GM12878 (cell line): ENCODE measurements around the gene FCER2. TPM values are rescaled to one million over a fixed set of nuclear protein-coding genes. Genes with fewer than 3 reads are reported as not detected.

Experiments
- DPF2 ChIP-seq: fragments of 450-650 bp; IDR thresholded peaks from 2 replicates; pipeline ENCODE4 v1.6.1; 2017; ENCODE audit warnings: mild to moderate bottlenecking
- EP300 ChIP-seq, 2 experiments: fragments of 150-350 bp in 1 of 2; IDR thresholded peaks; 2 replicates each; pipeline ENCODE4 v1.6.1; 2011 to 2012; ENCODE audit warnings: low read depth in 2 of 2, low read length in 2 of 2, borderline replicate concordance in 1 of 2, improper control_type of control experiment in 1 of 2, inconsistent platforms in 1 of 2; ENCODE audit not compliant: control insufficient read depth in 1 of 2
- HDGF ChIP-seq: fragments of 450-650 bp; IDR thresholded peaks from 2 replicates; pipeline ENCODE4 v1.6.1; 2016; ENCODE audit warnings: antibody characterized with exemption
- JUND ChIP-seq: IDR thresholded peaks from 2 replicates; pipeline ENCODE4 v1.6.1; 2012; ENCODE audit warnings: low read depth, mild to moderate bottlenecking, low read length, improper control_type of control experiment, moderate library complexity
- NR2C1 ChIP-seq: fragments of 450-650 bp; IDR thresholded peaks from 2 replicates; pipeline ENCODE4 v1.6.1; 2017; ENCODE audit warnings: antibody characterized with exemption, mild to moderate bottlenecking, moderate library complexity
- PAX5 ChIP-seq: IDR thresholded peaks from 2 replicates; pipeline ENCODE4 v1.6.1; 2011; ENCODE audit warnings: low read depth, low read length, borderline replicate concordance
- RAD21 ChIP-seq: IDR thresholded peaks from 2 replicates; pipeline ENCODE4 v1.6.1; 2011; ENCODE audit warnings: mild to moderate bottlenecking, low read depth, low read length, moderate library complexity; ENCODE audit not compliant: insufficient read depth
- SRF ChIP-seq, 2 experiments: IDR thresholded peaks; 2 replicates each; pipeline ENCODE4 v1.6.1; 2011; ENCODE audit warnings: low read depth in 2 of 2, low read length in 2 of 2, mild to moderate bottlenecking in 1 of 2, moderate library complexity in 1 of 2
- ZNF207 ChIP-seq: fragments of 450-650 bp; IDR thresholded peaks from 2 replicates; pipeline ENCODE4 v1.6.1; 2014; ENCODE audit warnings: antibody characterized with exemption, mild to moderate bottlenecking, borderline replicate concordance
- ZNF217 ChIP-seq: fragments of 450-650 bp; IDR thresholded peaks from 2 replicates; pipeline ENCODE4 v1.6.1; 2017; ENCODE audit warnings: antibody characterized with exemption, mild to moderate bottlenecking
- ZNF24 ChIP-seq: fragments of 450-650 bp; IDR thresholded peaks from 2 replicates; pipeline ENCODE4 v1.6.1; 2017; ENCODE audit warnings: antibody characterized with exemption, mild to moderate bottlenecking
- polyA plus RNA-seq, 11 experiments: library from polyadenylated mRNA; depleted of rRNA in 4 of 11; unstranded in 6 of 11; stranded (reverse) in 5 of 11; fragments of >200 nt; fragmentation: Nextera tagmentation in 4 of 11; fragmentation: Illumina TruSeq in 1 of 11; extraction: Ambion mirVana in 4 of 11; extraction: Trizol in 1 of 11; gene quantifications; 1 replicate in 1 of 11; 2 replicates in 10 of 11; pipeline versions ENCODE4 v1.2.1 to v1.2.3, GENCODE V29; 2011 to 2016; ENCODE audit warnings: inconsistent platforms in 2 of 11, missing spikeins in 2 of 11, low read depth in 1 of 11
- total RNA-seq, 4 experiments: library from RNA; depleted of rRNA in 3 of 4; stranded (reverse); fragments of >200 nt in 3 of 4; fragmentation: Illumina TruSeq in 1 of 4; extraction: Trizol in 1 of 4; gene quantifications; 2 replicates each; pipeline versions ENCODE4 v1.2.1 to v1.2.3, GENCODE V29; 2013 to 2021
- TF ChIP-seq, protein P1 (sequence below): fragments of 450-650 bp; formaldehyde crosslinking; IDR thresholded peaks from 2 replicates; pipeline ENCODE4 v1.4.0; 2022; ENCODE audit warnings: mild to moderate bottlenecking, moderate library complexity
- TF ChIP-seq, protein P2 (sequence below): IDR thresholded peaks from 2 replicates; pipeline ENCODE4 v1.6.1; 2012; ENCODE audit warnings: mild to moderate bottlenecking, low read depth, low read length
- TF ChIP-seq, protein P3 (sequence below): IDR thresholded peaks from 2 replicates; pipeline ENCODE4 v1.6.1; 2012; ENCODE audit warnings: low read depth, low read length, improper control_type of control experiment
- TF ChIP-seq, protein P4 (sequence below): fragments of 450-650 bp; IDR thresholded peaks from 2 replicates; pipeline ENCODE4 v1.6.1; 2017; ENCODE audit warnings: low read depth, mild to moderate bottlenecking, moderate library complexity
- TF ChIP-seq, protein P5 (sequence below): fragments of 450-650 bp; formaldehyde crosslinking; IDR thresholded peaks from 2 replicates; pipeline ENCODE4 v1.5.0; 2022; ENCODE audit warnings: mild to moderate bottlenecking, missing genetic modification characterization

Gene FCER2
- total and polyA plus RNA-seq, 10 of the 15 experiments (the other 5 are each of a cell fraction or from before 2014, with no cell fraction given), result 44.0 to 424 (median 241) TPM

DNA sequence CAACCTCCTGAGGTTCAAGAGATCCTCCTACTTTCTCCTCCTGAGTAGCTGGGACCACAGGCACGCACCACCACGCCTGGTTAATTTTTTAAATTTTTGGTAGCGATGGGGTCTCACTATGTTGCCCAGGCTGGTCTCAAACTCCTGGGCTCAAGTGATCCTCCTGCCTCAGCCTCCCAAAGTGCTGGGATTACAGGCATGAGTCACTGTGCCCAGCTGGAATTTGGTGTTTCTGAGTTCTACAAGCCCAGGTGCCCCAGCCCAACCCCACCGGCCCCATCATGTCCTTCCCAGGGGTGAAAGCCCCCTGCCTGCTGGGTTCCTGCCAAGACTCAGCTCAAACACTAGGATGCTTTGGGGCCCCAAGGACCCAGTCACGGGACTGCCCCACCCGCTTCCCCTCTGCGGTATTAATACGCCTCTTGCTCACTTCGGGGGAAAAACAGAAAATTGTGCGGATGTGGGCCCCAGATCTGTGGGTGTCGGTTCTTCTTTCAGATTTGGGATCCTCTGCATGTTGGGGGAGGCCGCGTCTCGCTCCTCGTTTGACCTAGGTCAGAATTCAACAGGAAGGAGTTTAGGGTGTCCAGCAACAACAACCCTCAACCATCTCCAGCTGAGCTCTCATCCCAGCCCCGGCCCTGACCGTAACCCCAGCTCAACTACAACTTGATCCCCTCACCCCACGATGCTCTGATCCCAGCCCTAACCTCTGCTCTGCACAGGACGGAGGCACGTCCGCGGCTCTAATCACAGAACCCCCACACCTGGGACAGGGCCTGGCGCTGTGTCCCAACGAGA, 3.7 kb upstream of the FCER2 start (continued):
- TF ChIP-seq, protein P1, sequence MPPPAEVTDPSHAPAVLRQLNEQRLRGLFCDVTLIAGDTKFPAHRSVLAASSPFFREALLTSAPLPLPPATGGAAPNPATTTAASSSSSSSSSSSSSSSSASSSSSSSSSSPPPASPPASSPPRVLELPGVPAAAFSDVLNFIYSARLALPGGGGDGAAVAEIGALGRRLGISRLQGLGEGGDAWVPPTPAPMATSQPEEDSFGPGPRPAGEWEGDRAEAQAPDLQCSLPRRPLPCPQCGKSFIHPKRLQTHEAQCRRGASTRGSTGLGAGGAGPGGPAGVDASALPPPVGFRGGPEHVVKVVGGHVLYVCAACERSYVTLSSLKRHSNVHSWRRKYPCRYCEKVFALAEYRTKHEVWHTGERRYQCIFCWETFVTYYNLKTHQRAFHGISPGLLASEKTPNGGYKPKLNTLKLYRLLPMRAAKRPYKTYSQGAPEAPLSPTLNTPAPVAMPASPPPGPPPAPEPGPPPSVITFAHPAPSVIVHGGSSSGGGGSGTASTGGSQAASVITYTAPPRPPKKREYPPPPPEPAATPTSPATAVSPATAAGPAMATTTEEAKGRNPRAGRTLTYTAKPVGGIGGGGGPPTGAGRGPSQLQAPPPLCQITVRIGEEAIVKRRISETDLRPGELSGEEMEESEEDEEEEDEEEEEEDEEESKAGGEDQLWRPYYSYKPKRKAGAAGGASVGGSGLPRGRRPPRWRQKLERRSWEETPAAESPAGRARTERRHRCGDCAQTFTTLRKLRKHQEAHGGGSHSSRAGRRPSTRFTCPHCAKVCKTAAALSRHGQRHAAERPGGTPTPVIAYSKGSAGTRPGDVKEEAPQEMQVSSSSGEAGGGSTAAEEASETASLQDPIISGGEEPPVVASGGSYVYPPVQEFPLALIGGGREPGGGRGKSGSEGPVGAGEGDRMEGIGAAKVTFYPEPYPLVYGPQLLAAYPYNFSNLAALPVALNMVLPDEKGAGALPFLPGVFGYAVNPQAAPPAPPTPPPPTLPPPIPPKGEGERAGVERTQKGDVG (CRISPR knock-in tag), result no peak
- TF ChIP-seq NR2C1 (peak; percentile 56; the same call in 1 of the 2 replicates), ZNF24 (peak; percentile 64; the same call in 1 of the 2 replicates), DPF2 (peak; percentile 95), JUND (no peak), SRF (IDR thresholded peaks at IDR 0.05; ENCODE audit: low read depth in 2 of 2, low read length in 2 of 2) (0 out of 4 replicates have a peak, but pooled peaks of 1 of the 2 experiments have one; percentile 55), ZNF207 (no peak), RAD21 (peak; percentile 52), HDGF (0 out of 2 replicates have a peak, but pooled peaks have one; percentile 22), ZNF217 (peak; percentile 87), PAX5 (peak; percentile 88), EP300 (IDR thresholded peaks at IDR 0.05; ENCODE audit: borderline replicate concordance in 1 of 2, control insufficient read depth in 1 of 2, low read depth in 2 of 2, low read length in 2 of 2) (peak; percentile 88 to 92)
- TF ChIP-seq, protein P2, sequence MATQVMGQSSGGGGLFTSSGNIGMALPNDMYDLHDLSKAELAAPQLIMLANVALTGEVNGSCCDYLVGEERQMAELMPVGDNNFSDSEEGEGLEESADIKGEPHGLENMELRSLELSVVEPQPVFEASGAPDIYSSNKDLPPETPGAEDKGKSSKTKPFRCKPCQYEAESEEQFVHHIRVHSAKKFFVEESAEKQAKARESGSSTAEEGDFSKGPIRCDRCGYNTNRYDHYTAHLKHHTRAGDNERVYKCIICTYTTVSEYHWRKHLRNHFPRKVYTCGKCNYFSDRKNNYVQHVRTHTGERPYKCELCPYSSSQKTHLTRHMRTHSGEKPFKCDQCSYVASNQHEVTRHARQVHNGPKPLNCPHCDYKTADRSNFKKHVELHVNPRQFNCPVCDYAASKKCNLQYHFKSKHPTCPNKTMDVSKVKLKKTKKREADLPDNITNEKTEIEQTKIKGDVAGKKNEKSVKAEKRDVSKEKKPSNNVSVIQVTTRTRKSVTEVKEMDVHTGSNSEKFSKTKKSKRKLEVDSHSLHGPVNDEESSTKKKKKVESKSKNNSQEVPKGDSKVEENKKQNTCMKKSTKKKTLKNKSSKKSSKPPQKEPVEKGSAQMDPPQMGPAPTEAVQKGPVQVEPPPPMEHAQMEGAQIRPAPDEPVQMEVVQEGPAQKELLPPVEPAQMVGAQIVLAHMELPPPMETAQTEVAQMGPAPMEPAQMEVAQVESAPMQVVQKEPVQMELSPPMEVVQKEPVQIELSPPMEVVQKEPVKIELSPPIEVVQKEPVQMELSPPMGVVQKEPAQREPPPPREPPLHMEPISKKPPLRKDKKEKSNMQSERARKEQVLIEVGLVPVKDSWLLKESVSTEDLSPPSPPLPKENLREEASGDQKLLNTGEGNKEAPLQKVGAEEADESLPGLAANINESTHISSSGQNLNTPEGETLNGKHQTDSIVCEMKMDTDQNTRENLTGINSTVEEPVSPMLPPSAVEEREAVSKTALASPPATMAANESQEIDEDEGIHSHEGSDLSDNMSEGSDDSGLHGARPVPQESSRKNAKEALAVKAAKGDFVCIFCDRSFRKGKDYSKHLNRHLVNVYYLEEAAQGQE, result no peak
- TF ChIP-seq, protein P3, sequence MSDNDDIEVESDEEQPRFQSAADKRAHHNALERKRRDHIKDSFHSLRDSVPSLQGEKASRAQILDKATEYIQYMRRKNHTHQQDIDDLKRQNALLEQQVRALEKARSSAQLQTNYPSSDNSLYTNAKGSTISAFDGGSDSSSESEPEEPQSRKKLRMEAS, result 0 out of 2 replicates have a peak, but pooled peaks have one; percentile 31
- TF ChIP-seq, protein P4, sequence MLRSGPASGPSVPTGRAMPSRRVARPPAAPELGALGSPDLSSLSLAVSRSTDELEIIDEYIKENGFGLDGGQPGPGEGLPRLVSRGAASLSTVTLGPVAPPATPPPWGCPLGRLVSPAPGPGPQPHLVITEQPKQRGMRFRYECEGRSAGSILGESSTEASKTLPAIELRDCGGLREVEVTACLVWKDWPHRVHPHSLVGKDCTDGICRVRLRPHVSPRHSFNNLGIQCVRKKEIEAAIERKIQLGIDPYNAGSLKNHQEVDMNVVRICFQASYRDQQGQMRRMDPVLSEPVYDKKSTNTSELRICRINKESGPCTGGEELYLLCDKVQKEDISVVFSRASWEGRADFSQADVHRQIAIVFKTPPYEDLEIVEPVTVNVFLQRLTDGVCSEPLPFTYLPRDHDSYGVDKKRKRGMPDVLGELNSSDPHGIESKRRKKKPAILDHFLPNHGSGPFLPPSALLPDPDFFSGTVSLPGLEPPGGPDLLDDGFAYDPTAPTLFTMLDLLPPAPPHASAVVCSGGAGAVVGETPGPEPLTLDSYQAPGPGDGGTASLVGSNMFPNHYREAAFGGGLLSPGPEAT, result peak; percentile 95
- TF ChIP-seq, protein P5, sequence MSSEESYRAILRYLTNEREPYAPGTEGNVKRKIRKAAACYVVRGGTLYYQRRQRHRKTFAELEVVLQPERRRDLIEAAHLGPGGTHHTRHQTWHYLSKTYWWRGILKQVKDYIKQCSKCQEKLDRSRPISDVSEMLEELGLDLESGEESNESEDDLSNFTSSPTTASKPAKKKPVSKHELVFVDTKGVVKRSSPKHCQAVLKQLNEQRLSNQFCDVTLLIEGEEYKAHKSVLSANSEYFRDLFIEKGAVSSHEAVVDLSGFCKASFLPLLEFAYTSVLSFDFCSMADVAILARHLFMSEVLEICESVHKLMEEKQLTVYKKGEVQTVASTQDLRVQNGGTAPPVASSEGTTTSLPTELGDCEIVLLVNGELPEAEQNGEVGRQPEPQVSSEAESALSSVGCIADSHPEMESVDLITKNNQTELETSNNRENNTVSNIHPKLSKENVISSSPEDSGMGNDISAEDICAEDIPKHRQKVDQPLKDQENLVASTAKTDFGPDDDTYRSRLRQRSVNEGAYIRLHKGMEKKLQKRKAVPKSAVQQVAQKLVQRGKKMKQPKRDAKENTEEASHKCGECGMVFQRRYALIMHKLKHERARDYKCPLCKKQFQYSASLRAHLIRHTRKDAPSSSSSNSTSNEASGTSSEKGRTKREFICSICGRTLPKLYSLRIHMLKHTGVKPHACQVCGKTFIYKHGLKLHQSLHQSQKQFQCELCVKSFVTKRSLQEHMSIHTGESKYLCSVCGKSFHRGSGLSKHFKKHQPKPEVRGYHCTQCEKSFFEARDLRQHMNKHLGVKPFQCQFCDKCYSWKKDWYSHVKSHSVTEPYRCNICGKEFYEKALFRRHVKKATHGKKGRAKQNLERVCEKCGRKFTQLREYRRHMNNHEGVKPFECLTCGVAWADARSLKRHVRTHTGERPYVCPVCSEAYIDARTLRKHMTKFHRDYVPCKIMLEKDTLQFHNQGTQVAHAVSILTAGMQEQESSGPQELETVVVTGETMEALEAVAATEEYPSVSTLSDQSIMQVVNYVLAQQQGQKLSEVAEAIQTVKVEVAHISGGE (CRISPR knock-in tag), result no peak
